Sigmoid colon (tissue), 7 donors: ENCODE results near the gene UGT1A5. TPM values are rescaled to one million over a fixed set of nuclear protein-coding genes. Genes with fewer than 3 reads are reported as not detected.

Source experiments
- DNase-seq: peaks from one replicate; pipeline ENCODE4 v3.0.0-alpha.2; 2019
- H3K27ac ChIP-seq, 4 donors: fragments of 200-600 bp; sonication (generic); one replicate each; pipeline ENCODE4 v1.5.1; 2016 to 2019; ENCODE audit warnings: mild to moderate bottlenecking in 1 of 4
- H3K27me3 ChIP-seq, 3 donors: fragments of 200-600 bp; sonication (generic); one replicate each; pipeline ENCODE4 v1.5.1; 2019; ENCODE audit warnings: mild to moderate bottlenecking in 1 of 3
- H3K36me3 ChIP-seq, 4 donors: fragments of 200-600 bp; sonication (generic); one replicate each; pipeline ENCODE4 v1.5.1; 2016 to 2019
- H3K4me1 ChIP-seq, 4 donors: fragments of 200-600 bp; sonication (generic); one replicate each; pipeline ENCODE4 v1.5.1; 2017 to 2019
- H3K4me3 ChIP-seq, 4 donors: fragments of 200-600 bp; sonication (generic); one replicate each; pipeline ENCODE4 v1.5.1; 2017 to 2019; ENCODE audit warnings: mild to moderate bottlenecking in 2 of 4, moderate library complexity in 1 of 4
- H3K9me3 ChIP-seq, 4 donors: fragments of 200-600 bp in 3 of 4; sonication (generic) in 3 of 4; one replicate each; pipeline versions ENCODE4 v1.5.1 to v1.6.1; 2013 to 2019
- EP300 ChIP-seq, 4 donors: sonication (generic); formaldehyde crosslinking; IDR thresholded peaks; one replicate each; pipeline ENCODE4 v1.6.1; 2017; ENCODE audit warnings: antibody characterized with exemption in 4 of 4
- POLR2A ChIP-seq, 2 donors: fragments of 450-650 bp; IDR thresholded peaks; one replicate each; pipeline ENCODE4 v1.6.1; 2016; ENCODE audit warnings: antibody characterized with exemption in 2 of 2, mild to moderate bottlenecking in 2 of 2, moderate library complexity in 2 of 2
- POLR2AphosphoS5 ChIP-seq, 4 donors: sonication (generic); formaldehyde crosslinking; IDR thresholded peaks; one replicate each; pipeline ENCODE4 v1.6.1; 2017; ENCODE audit warnings: antibody characterized with exemption in 4 of 4
- WGBS, 2 donors: extraction: QIAGEN DNeasy Blood & Tissue Kit; methylation state at CpG; one replicate each; pipeline ENCODE4 v1.1.7; 2013; 5-methylcytosine and 5-hydroxymethylcytosine counted together
- intact Hi-C: fragments of 100-400 bp; cut with DNase I; formaldehyde crosslinking; loops from one replicate; pipeline ENCODE4 v1.15.1; 2023
- polyA plus RNA-seq, 3 donors: library from polyadenylated mRNA; stranded (reverse); fragments of 200-250 nt; gene quantifications; one replicate each; pipeline ENCODE4 v1.2.3, GENCODE V29; 2013
- total RNA-seq, 4 donors: library from RNA; depleted of rRNA; stranded (reverse); fragments of >200 nt; gene quantifications; one replicate each; pipeline ENCODE4 v1.1.0, GENCODE V29; 2016
- TF ChIP-seq, protein P1 (sequence below), 4 experiments: fragments of 450-650 bp in 3 of 4; fragments of 200-600 bp in 1 of 4; IDR thresholded peaks; one replicate each; pipeline ENCODE4 v1.5.1; 2016 to 2019; ENCODE audit warnings: antibody characterized with exemption in 4 of 4, mild to moderate bottlenecking in 3 of 4, moderate library complexity in 2 of 4
- donor health status: healthy with polysubstance abuse.
- donor health status: Bipolar disorder and iron deficiency.
- donor health status: healthy.

Gene UGT1A5
- total and polyA plus RNA-seq, 7 donors, result 0.22 TPM; not detected in 6

DNA sequence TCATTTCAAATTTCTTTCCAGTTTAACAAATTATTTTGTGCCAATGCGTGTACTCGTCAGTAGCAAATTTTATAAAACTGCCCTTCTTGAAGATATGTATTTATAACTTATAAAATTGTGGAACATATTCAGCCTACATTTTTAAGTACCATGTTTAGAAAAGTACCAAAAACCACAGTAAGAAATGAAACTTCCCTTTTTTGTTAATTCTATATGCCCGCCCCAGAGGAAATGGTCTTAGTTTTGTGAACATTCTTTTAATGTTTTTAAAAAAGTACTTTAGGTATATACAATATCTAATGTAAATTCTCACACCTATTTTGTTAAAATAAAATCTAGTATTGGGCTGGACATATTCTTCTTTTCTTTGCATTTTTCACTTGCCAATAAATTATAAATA is 39.8 kb upstream of the UGT1A5 start:
- Histone ChIP-seq H3K4me1 (no peaks in the 10 kb centered on the region), H3K27me3 (no peaks in the 10 kb centered on the region), H3K4me3 (no peak overlapping the region), H3K9me3 (no peaks in the 10 kb centered on the region), H3K27ac (no peak overlapping the region), H3K36me3 (no peaks in the 10 kb centered on the region)
- no peak for DNase-seq
- TF ChIP-seq POLR2AphosphoS5 (IDR thresholded peaks at IDR 0.05) (no peak), EP300 (IDR thresholded peaks at IDR 0.05) (no peak), POLR2A (IDR thresholded peaks at IDR 0.05) (no peak)
- TF ChIP-seq, protein P1, sequence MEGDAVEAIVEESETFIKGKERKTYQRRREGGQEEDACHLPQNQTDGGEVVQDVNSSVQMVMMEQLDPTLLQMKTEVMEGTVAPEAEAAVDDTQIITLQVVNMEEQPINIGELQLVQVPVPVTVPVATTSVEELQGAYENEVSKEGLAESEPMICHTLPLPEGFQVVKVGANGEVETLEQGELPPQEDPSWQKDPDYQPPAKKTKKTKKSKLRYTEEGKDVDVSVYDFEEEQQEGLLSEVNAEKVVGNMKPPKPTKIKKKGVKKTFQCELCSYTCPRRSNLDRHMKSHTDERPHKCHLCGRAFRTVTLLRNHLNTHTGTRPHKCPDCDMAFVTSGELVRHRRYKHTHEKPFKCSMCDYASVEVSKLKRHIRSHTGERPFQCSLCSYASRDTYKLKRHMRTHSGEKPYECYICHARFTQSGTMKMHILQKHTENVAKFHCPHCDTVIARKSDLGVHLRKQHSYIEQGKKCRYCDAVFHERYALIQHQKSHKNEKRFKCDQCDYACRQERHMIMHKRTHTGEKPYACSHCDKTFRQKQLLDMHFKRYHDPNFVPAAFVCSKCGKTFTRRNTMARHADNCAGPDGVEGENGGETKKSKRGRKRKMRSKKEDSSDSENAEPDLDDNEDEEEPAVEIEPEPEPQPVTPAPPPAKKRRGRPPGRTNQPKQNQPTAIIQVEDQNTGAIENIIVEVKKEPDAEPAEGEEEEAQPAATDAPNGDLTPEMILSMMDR (IDR thresholded peaks at IDR 0.05), result no peak
- intact Hi-C loops, result no loop called here
- WGBS, 2 donors, result 76 to 80% methylated on average over 3 of the region's 3 CpGs

DNA sequence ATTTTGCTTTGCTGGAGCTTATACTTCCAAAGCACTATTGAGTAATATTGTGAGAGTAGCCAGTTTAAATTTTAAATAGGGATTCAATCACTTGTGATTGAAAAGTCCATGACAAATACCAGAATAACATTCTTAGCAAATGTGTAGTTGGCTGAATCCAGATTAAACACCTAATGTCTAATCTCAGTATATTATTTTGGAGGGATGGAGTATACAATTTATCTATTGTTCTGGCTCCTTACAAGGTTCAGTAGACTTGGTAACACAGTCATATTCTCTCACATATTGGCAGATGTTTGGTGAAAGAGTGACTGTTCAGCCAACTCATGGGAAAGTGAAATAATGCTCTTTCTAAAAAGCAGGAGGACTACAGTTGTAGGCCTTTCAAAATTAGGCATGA is 38.8 kb upstream of the UGT1A5 start:
- no peaks in the 10 kb centered on the region for H3K36me3 ChIP-seq
- H3K27ac ChIP-seq, result no peak overlapping the region
- H3K27me3 ChIP-seq, result no peaks in the 10 kb centered on the region
- intact Hi-C loops, result no loop called here
- TF ChIP-seq EP300 (IDR thresholded peaks at IDR 0.05), result no peak
- TF ChIP-seq, protein P1 (IDR thresholded peaks at IDR 0.05), result no peak
- H3K4me1 ChIP-seq, result no peaks in the 10 kb centered on the region
- no peak overlapping the region for H3K4me3 ChIP-seq
- no peak for DNase-seq
- no peaks in the 10 kb centered on the region for H3K9me3 ChIP-seq

DNA sequence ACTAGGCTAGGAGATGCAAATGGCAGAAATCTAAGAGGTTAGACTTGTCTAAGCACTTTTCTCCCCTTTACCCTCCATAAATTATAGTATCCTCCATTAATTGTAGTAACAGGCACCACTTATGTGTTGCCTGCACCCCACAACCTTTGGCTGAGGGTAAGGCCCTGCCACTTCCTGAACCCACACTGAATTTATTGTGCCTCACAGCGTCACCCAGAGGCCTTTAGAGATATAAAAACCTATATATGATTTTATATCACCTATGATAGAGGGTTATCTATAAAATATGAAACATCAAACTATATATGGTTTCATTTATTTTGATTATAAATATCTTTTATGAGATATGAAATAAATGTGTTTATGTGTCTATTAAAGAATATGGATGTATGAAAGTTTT is 38.4 kb upstream of the UGT1A5 start:
- H3K36me3 ChIP-seq, result no peaks in the 10 kb centered on the region
- TF ChIP-seq, protein P1 (IDR thresholded peaks at IDR 0.05), result no peak
- TF ChIP-seq POLR2A (IDR thresholded peaks at IDR 0.05), result no peak
- no peak for TF ChIP-seq EP300 (IDR thresholded peaks at IDR 0.05)
- no peak for TF ChIP-seq POLR2AphosphoS5 (IDR thresholded peaks at IDR 0.05)
- WGBS, 2 donors, result 37 to 42% methylated on average over 1 of the region's 1 CpG
- no peaks in the 10 kb centered on the region for H3K27me3 ChIP-seq
- H3K4me3 ChIP-seq, result no peak overlapping the region
- H3K4me1 ChIP-seq, result no peaks in the 10 kb centered on the region
- H3K27ac ChIP-seq, result no peak overlapping the region
- DNase-seq, result no peak
- no peaks in the 10 kb centered on the region for H3K9me3 ChIP-seq
- intact Hi-C loops, result no loop called here

DNA sequence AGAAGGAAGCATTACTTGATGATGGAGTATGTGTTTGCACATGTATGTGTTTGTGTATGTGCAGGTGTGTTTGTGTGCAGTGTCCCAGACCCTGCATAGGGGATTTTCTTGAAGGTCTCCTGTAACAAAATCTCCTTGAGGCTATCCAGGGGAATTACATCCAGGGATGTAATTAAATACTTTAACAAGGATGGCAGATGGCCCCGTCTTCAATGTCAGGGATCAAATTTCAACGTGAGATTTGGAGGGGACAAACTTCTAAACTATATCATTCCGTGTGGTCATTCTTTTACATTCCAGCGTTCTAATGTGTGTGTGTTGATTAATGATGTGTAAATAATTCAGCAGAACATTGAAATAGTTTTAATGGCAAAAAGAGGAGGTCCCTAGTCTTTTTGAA is 37.7 kb upstream of the UGT1A5 start:
- Histone ChIP-seq H3K27me3 (no peaks in the 10 kb centered on the region), H3K4me3 (no peak overlapping the region), H3K36me3 (no peaks in the 10 kb centered on the region), H3K27ac (no peak overlapping the region), H3K9me3 (no peaks in the 10 kb centered on the region), H3K4me1 (no peaks in the 10 kb centered on the region)
- 75 to 76% methylated on average over 4 of the region's 4 CpGs for WGBS, 2 donors
- intact Hi-C loops, result no loop called here
- no peak for TF ChIP-seq EP300 (IDR thresholded peaks at IDR 0.05)
- no peak for TF ChIP-seq POLR2AphosphoS5 (IDR thresholded peaks at IDR 0.05)
- TF ChIP-seq, protein P1 (IDR thresholded peaks at IDR 0.05), result no peak
- no peak for TF ChIP-seq POLR2A (IDR thresholded peaks at IDR 0.05)
- no peak for DNase-seq

DNA sequence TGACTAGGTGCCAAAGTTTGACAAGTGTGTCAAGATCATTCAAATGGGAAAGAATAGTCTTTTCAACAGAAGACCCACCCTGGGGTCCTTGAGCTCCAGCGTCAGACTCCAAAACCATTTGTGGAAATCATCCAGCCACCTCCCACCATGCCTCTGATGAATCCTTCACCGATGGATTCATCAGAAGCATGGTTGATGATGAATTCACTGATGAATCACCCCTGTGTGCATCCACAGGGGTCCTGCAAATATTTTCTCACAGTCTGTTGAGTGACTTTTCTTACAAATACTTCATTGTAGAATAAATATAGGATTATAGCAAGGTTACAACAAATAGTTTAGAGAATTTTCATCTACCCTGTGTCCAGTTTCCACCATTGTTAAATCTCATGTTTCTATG is 36.7 kb upstream of the UGT1A5 start:
- H3K27me3 ChIP-seq, result no peaks in the 10 kb centered on the region
- no peak for TF ChIP-seq POLR2AphosphoS5 (IDR thresholded peaks at IDR 0.05)
- TF ChIP-seq, protein P1 (IDR thresholded peaks at IDR 0.05), result no peak
- H3K36me3 ChIP-seq, result no peaks in the 10 kb centered on the region
- intact Hi-C loops, result no loop called here
- DNase-seq, result no peak
- WGBS, 2 donors, result 92 to 95% methylated on average over 2 of the region's 2 CpGs
- H3K27ac ChIP-seq, result no peak overlapping the region
- no peak overlapping the region for H3K4me3 ChIP-seq
- no peaks in the 10 kb centered on the region for H3K4me1 ChIP-seq
- H3K9me3 ChIP-seq, result no peaks in the 10 kb centered on the region
